HUES64 (cell line): ENCODE data around the gene FCRL5.

Experiments used
- H3K27ac ChIP-seq: 2 replicates; pipeline ENCODE4 v1.7.0; 2013; ENCODE audit warnings: low read depth, low read length, inconsistent platforms
- H3K27me3 ChIP-seq: 2 replicates; pipeline ENCODE4 v1.6.1; 2013; ENCODE audit warnings: mild to moderate bottlenecking, low read length; ENCODE audit not compliant: insufficient read depth
- H3K36me3 ChIP-seq: 2 replicates; pipeline ENCODE4 v1.6.1; 2013; ENCODE audit warnings: mild to moderate bottlenecking, low read length; ENCODE audit not compliant: insufficient read depth
- H3K4me1 ChIP-seq: 2 replicates; pipeline ENCODE4 v1.6.1; 2013; ENCODE audit warnings: mild to moderate bottlenecking, low read length, moderate library complexity; ENCODE audit not compliant: insufficient read depth
- H3K4me3 ChIP-seq: 2 replicates; pipeline ENCODE4 v1.5.1; 2013; ENCODE audit warnings: mild to moderate bottlenecking, low read length, moderate library complexity
- H3K9ac ChIP-seq: 2 replicates; pipeline ENCODE4 v1.6.1; 2013; ENCODE audit warnings: mild to moderate bottlenecking, low read depth, low read length
- H3K9me3 ChIP-seq: 2 replicates; pipeline ENCODE4 v1.6.1; 2013; ENCODE audit warnings: low read depth, low read length; ENCODE audit not compliant: insufficient read depth
- WGBS: fragments of 150-250, 120-280 bp; methylation state at CpG from one replicate; pipeline ENCODE4 v1.1.7; 2013; ENCODE audit warnings: missing lambda C conversion rate; 5-methylcytosine and 5-hydroxymethylcytosine counted together

FCRL5 gene

GRCh38 chr1:157469300-157469699, 83.0 kb downstream of the FCRL5 start:
- peaks cover 19% of the 10 kb centered on the region for H3K4me1 ChIP-seq
- no peak overlapping the region for H3K27ac ChIP-seq
- WGBS, result 89% methylated on average over 3 of the region's 3 CpGs
- H3K27me3 ChIP-seq, result no peaks in the 10 kb centered on the region
- no peaks in the 10 kb centered on the region for H3K9me3 ChIP-seq
- H3K9ac ChIP-seq, result no peak overlapping the region
- no peak overlapping the region for H3K4me3 ChIP-seq
- H3K36me3 ChIP-seq, result no peaks in the 10 kb centered on the region

DNA sequence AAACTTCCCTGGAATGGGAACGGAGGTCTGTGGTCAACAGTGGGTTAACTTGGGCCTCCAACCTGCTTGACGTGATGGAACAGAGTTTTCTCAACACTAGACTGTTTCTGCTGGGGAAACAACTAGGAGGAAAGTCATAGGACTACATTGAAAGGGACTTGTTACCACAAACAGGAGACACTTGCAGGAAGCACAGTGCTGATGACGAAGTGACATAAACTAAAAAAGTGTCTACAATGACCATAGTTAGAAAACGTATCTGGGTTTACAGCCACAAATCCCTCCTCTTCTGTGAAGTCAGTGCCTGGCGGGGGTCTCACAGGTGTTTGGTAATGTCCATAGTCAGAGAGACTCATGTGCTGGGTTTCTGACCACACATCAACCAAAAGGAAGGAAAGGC, 86.3 kb downstream of the FCRL5 start:
- Histone ChIP-seq H3K9me3 (no peaks in the 10 kb centered on the region), H3K9ac (no peak overlapping the region), H3K4me1 (peaks cover 7% of the 10 kb centered on the region), H3K27ac (no peak overlapping the region), H3K36me3 (no peaks in the 10 kb centered on the region), H3K27me3 (no peaks in the 10 kb centered on the region), H3K4me3 (no peak overlapping the region)
- WGBS, result 89% methylated on average over 5 of the region's 5 CpGs
